ENCODE data around the gene AURKA. TPM values are rescaled to one million over a fixed set of nuclear protein-coding genes. Genes with fewer than 3 reads are reported as not detected.

AURKA gene
- total and polyA plus RNA-seq, 9 of the 15 experiments (the other 6 are each of a cell fraction or from before 2014, with no cell fraction given): 72.7 to 162 (median 113) TPM

DNA sequence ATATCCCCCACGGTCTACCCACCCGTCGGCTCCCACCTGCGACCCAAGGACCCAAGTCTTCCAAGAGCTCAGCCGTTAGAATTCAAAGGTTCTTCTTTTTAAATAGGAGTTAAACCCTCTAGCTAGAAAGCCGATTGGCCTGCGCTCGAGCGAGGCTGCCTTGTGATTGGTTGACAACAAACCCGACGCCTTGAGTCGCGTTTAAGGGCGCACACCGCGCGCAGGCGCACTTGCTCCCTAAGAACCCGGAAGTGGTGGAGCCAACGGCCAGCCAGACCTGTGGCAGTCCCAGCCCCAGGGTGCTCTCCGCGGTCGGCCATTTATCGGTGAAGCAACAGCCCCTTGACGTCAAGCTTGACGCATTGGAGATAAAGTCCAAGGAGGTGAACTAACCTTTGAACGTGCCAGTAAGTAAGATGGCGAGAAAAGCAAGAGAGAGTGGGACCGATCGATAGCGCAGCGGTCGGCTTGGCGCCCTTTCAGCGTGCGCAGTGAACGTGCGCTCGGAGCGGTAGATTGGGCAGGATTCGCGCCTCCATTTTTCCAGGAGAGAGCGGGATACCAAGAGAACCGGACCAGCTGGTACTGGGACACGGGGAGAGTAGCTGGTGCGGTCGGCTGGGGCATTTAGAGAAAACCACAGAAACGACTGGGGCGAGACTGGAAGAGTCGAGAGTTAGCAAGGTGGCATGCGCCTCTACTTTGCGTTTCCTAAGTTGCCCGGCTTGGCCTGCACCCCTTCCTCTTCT lies at the start of gene AURKA, which contains the start of gene CSTF1 (continued):
- TF ChIP-seq, protein P1, sequence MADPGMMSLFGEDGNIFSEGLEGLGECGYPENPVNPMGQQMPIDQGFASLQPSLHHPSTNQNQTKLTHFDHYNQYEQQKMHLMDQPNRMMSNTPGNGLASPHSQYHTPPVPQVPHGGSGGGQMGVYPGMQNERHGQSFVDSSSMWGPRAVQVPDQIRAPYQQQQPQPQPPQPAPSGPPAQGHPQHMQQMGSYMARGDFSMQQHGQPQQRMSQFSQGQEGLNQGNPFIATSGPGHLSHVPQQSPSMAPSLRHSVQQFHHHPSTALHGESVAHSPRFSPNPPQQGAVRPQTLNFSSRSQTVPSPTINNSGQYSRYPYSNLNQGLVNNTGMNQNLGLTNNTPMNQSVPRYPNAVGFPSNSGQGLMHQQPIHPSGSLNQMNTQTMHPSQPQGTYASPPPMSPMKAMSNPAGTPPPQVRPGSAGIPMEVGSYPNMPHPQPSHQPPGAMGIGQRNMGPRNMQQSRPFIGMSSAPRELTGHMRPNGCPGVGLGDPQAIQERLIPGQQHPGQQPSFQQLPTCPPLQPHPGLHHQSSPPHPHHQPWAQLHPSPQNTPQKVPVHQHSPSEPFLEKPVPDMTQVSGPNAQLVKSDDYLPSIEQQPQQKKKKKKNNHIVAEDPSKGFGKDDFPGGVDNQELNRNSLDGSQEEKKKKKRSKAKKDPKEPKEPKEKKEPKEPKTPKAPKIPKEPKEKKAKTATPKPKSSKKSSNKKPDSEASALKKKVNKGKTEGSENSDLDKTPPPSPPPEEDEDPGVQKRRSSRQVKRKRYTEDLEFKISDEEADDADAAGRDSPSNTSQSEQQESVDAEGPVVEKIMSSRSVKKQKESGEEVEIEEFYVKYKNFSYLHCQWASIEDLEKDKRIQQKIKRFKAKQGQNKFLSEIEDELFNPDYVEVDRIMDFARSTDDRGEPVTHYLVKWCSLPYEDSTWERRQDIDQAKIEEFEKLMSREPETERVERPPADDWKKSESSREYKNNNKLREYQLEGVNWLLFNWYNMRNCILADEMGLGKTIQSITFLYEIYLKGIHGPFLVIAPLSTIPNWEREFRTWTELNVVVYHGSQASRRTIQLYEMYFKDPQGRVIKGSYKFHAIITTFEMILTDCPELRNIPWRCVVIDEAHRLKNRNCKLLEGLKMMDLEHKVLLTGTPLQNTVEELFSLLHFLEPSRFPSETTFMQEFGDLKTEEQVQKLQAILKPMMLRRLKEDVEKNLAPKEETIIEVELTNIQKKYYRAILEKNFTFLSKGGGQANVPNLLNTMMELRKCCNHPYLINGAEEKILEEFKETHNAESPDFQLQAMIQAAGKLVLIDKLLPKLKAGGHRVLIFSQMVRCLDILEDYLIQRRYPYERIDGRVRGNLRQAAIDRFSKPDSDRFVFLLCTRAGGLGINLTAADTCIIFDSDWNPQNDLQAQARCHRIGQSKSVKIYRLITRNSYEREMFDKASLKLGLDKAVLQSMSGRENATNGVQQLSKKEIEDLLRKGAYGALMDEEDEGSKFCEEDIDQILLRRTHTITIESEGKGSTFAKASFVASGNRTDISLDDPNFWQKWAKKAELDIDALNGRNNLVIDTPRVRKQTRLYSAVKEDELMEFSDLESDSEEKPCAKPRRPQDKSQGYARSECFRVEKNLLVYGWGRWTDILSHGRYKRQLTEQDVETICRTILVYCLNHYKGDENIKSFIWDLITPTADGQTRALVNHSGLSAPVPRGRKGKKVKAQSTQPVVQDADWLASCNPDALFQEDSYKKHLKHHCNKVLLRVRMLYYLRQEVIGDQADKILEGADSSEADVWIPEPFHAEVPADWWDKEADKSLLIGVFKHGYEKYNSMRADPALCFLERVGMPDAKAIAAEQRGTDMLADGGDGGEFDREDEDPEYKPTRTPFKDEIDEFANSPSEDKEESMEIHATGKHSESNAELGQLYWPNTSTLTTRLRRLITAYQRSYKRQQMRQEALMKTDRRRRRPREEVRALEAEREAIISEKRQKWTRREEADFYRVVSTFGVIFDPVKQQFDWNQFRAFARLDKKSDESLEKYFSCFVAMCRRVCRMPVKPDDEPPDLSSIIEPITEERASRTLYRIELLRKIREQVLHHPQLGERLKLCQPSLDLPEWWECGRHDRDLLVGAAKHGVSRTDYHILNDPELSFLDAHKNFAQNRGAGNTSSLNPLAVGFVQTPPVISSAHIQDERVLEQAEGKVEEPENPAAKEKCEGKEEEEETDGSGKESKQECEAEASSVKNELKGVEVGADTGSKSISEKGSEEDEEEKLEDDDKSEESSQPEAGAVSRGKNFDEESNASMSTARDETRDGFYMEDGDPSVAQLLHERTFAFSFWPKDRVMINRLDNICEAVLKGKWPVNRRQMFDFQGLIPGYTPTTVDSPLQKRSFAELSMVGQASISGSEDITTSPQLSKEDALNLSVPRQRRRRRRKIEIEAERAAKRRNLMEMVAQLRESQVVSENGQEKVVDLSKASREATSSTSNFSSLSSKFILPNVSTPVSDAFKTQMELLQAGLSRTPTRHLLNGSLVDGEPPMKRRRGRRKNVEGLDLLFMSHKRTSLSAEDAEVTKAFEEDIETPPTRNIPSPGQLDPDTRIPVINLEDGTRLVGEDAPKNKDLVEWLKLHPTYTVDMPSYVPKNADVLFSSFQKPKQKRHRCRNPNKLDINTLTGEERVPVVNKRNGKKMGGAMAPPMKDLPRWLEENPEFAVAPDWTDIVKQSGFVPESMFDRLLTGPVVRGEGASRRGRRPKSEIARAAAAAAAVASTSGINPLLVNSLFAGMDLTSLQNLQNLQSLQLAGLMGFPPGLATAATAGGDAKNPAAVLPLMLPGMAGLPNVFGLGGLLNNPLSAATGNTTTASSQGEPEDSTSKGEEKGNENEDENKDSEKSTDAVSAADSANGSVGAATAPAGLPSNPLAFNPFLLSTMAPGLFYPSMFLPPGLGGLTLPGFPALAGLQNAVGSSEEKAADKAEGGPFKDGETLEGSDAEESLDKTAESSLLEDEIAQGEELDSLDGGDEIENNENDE (IDR thresholded peaks at IDR 0.05; ENCODE audit: low read depth, low read length): no peak
- no peak for TF ChIP-seq USF1 (CRISPR knock-in tag; IDR thresholded peaks at IDR 0.05)
- no peak for TF ChIP-seq ZNF212 (CRISPR knock-in tag; IDR thresholded peaks at IDR 0.05)
- no peak for TF ChIP-seq BMI1 (IDR thresholded peaks at IDR 0.05; ENCODE audit: low read length)
- TF ChIP-seq MBD1 (CRISPR knock-in tag; IDR thresholded peaks at IDR 0.05): no peak
- no peak for TF ChIP-seq RBM22 (IDR thresholded peaks at IDR 0.05; ENCODE audit: low read depth, low read length, poor library complexity, severe bottlenecking)
- no peak for TF ChIP-seq ZNF507 (tag; conservative IDR thresholded peaks at IDR 0.05)

Data from K562 (cell line).